NCI-H748 (cell line): Measurements from ENCODE around the gene DCAF7.

Source experiments
- DNase-seq: peaks from one replicate; lab custom pipeline; 2025; ENCODE audit not compliant: unreplicated experiment; lab: John Stamatoyannopoulos, UW

Gene DCAF7

DNA sequence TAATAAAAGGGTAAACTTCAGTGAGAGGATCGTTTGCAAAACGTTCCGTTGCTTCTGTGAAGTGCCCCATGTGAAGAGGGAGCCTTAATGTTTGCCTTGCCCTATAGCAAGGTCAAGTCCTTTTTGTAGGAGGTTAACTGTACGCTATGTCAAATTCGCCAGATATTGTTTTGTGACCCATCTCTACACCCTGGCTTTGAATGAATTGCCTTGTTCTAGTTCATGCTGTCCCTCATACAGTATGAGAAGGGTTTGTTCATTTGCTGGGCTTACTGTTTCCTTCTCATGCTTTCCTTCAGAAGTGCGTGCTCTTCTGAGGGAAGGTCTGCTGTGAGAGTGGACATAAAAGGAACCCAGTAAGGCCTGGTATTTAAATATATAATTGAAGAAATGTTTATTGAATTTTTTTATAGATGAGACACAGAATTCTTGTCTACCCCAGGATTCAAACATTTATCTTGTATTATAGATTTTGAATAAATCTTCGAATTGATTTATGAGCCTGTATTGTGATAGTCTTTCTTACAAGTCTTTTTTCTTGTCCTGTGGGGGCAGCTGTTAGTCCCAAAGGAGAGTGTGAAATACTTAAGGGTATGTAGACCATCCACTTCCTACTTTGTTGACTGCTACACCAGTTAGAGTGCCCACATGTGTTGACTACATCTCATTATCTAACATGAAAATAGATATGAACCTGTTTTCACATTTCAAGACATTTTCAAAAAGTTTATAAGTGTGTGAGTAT is 73.7 kb downstream of the DCAF7 start:
- DNase-seq, result no peak

- no peak for DNase-seq
These were observed 74.2 kb downstream of the DCAF7 start for GRCh38 chr17:63624531-63624880.

GRCh38 chr17:63626551-63627180 is 76.4 kb downstream of the DCAF7 start:
- no peak for DNase-seq

- no peak for DNase-seq
These were observed 79.3 kb downstream of the DCAF7 start for GRCh38 chr17:63629627-63630026.

DNA sequence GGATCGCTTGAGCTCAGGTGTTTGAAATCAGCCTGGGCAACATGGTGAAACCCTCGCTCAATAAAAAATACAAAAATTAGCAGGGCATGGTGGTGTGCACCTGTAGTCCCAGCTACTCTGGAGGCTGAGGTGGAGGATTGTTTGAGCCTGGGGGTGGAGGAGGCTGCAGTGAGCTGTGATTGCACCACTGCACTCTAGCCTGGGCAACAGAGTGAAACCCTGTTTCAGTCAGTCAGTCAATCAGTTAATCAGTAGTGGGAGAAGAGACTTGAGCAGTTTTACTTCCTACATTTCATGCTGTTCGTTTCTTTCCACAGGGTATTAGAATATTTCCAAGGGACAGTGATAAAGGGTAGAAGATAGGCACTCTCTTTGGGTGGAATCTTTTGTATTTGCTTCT is 80.8 kb downstream of the DCAF7 start:
- DNase-seq, result no peak

DNA sequence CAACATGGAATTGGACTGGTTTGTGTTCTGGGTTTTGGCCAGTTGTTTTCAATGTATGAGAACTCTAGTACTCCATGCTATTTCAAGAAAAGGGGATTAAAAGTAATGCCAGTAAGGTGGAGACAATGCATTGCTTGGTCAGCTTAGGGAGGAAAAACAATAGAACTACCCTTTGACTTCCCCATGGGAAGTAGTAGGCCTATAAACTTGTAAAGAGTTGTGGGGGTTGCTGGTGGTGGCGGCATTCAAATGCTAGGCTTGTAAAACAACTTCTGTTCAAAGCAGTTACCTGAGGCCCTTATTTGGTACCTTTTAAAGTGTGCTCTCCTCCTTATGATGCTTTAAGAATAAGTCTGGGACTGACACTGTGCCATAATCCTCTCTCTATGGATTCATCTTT is 81.3 kb downstream of the DCAF7 start:
- DNase-seq, result no peak

- DNase-seq, result no peak
These were observed 83.5 kb downstream of the DCAF7 start for GRCh38 chr17:63633742-63634141.

- no peak for DNase-seq
These were observed 83.9 kb downstream of the DCAF7 start for GRCh38 chr17:63634163-63634562.

- DNase-seq, result no peak
These were observed 84.5 kb downstream of the DCAF7 start for GRCh38 chr17:63634816-63635215.

DNA sequence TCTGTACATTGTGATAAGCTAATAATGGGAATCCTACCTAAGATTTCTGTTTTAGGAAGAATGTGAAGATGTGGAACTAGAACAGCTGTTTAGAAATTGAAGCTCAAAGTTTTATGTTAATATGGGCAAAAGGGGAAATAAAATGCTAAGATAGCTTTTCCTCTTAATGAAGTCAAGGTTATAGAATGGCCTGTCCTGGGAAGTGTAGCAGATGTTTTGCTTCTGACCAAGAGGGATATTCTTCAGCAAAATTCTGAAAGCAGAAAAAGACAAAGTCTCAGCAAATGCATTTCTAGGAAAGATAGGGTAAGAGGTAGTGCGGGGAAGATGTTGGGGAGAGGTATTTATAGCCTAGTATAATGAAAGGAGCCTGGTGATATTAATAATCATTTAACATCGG is 85.0 kb downstream of the DCAF7 start:
- no peak for DNase-seq

GRCh38 chr17:63635787-63636186 is 85.5 kb downstream of the DCAF7 start:
- no peak for DNase-seq

- no peak for DNase-seq
These were observed 88.8 kb downstream of the DCAF7 start for GRCh38 chr17:63639125-63639524.

- no peak for DNase-seq
These were observed 89.8 kb downstream of the DCAF7 start for GRCh38 chr17:63640038-63640437.

GRCh38 chr17:63641692-63642448 is 91.6 kb downstream of the DCAF7 start:
- no peak for DNase-seq
